OCI-LY7 (cell line): ENCODE measurements around the gene C5orf52. TPM values are rescaled to one million over a fixed set of nuclear protein-coding genes. Genes with fewer than 3 reads are reported as not detected.
"Not testable (repeated sequence)": the region's sequence is repeated elsewhere in the genome, so short reads cannot be mapped to it uniquely, and the experiment has no call there.

Source experiments
- BruUV-seq: library from RNA; stranded (reverse); fragments of 400-500 nt; replicated peaks from 2 replicates; lab custom pipeline; 2021; lab: Mats Ljungman, UMichigan
- CTCF ChIA-PET: fragments of 300-600 bp; sonication (Branson Sonifier 250); formaldehyde crosslinking; loops from one replicate; lab custom pipeline; 2022; ENCODE audit warnings: antibody characterized with exemption; ENCODE audit not compliant: unreplicated experiment; lab: Charles Lee
- POLR2A ChIA-PET: fragments of 300-600 bp; sonication (Branson Sonifier 250); formaldehyde crosslinking; loops from one replicate; lab custom pipeline; 2022; ENCODE audit warnings: antibody characterized with exemption; lab: Charles Lee
- DNase-seq: peaks from one replicate; pipeline ENCODE4 v3.0.0-alpha.2; 2015; ENCODE audit warnings: low spot score
- H2AFZ ChIP-seq: fragments of 200-600 bp; sonication (generic), shearing (Covaris generic); 2 replicates; pipeline ENCODE4 v1.6.1; 2014; ENCODE audit warnings: mild to moderate bottlenecking, antibody characterized with exemption, low read length, moderate library complexity
- H3K27ac ChIP-seq: fragments of 200-600 bp; sonication (generic); 2 replicates; pipeline ENCODE4 v1.5.1; 2014; ENCODE audit warnings: mixed run types, low read depth, mild to moderate bottlenecking, moderate library complexity, low read length, inconsistent platforms; ENCODE audit not compliant: poor library complexity, severe bottlenecking
- H3K36me3 ChIP-seq: fragments of 200-600 bp; sonication (generic); 2 replicates; pipeline ENCODE4 v1.6.1; 2014; ENCODE audit warnings: mild to moderate bottlenecking, antibody characterized with exemption, low read length, moderate library complexity, mixed read lengths; ENCODE audit not compliant: insufficient read depth
- H3K4me1 ChIP-seq: fragments of 200-600 bp; sonication (generic); 2 replicates; pipeline ENCODE4 v1.5.1; 2014; ENCODE audit warnings: mild to moderate bottlenecking, low read length; ENCODE audit not compliant: insufficient read depth, poor library complexity, severe bottlenecking
- H3K4me2 ChIP-seq: fragments of 200-600 bp; sonication (generic); 2 replicates; pipeline ENCODE4 v1.6.1; 2014; ENCODE audit warnings: mild to moderate bottlenecking, low read length
- H3K4me3 ChIP-seq: fragments of 200-600 bp; sonication (generic); 2 replicates; pipeline ENCODE4 v1.5.1; 2014; ENCODE audit warnings: mild to moderate bottlenecking, low read depth, low read length; ENCODE audit not compliant: poor library complexity, severe bottlenecking
- H3K79me2 ChIP-seq: fragments of 200-600 bp; sonication (generic); 2 replicates; pipeline ENCODE4 v1.6.1; 2016; ENCODE audit warnings: low read depth, mild to moderate bottlenecking, low read length, moderate library complexity, mixed read lengths; ENCODE audit not compliant: insufficient read depth
- H3K9me2 ChIP-seq: fragments of 200-600 bp; sonication (generic); 2 replicates; pipeline ENCODE4 v1.6.1; 2016; ENCODE audit warnings: mild to moderate bottlenecking, low read length, mixed read lengths; ENCODE audit not compliant: insufficient read depth
- H3K9me3 ChIP-seq: fragments of 200-600 bp; sonication (generic); 2 replicates; pipeline ENCODE4 v1.6.1; 2014; ENCODE audit warnings: mild to moderate bottlenecking, mixed run types, low read length, mixed read lengths
- H4K20me1 ChIP-seq: fragments of 200-600 bp; sonication (generic); 2 replicates; pipeline ENCODE4 v1.6.1; 2014; ENCODE audit warnings: mild to moderate bottlenecking, antibody characterized with exemption, low read length, moderate library complexity, mixed read lengths; ENCODE audit not compliant: insufficient read depth
- EZH2phosphoT487 ChIP-seq: fragments of 200-600 bp; sonication (generic); IDR thresholded peaks from 2 replicates; pipeline ENCODE4 v1.6.1; 2018; ENCODE audit warnings: low read depth, borderline replicate concordance, mild to moderate bottlenecking, mixed run types, antibody characterized with exemption, low read length, moderate library complexity, mixed read lengths
- intact Hi-C: fragments of 100-400 bp; cut with micrococcal nuclease; formaldehyde crosslinking; loops from one replicate; pipeline ENCODE4 v1.10.0; 2022; ENCODE audit not compliant: unreplicated experiment
- total RNA-seq, 2 experiments: library from RNA; depleted of rRNA in 1 of 2; stranded (reverse); fragments of >200 nt in 1 of 2; shearing (Covaris generic) in 1 of 2; gene quantifications; 2 replicates each; pipeline ENCODE4 v1.2.3, GENCODE V29; 2014 to 2022
- TF ChIP-seq, protein P1 (sequence below): fragments of 200-600 bp; sonication (generic); conservative IDR thresholded peaks from 2 replicates; pipeline ENCODE4 v1.5.1; 2014; ENCODE audit warnings: mild to moderate bottlenecking, antibody characterized with exemption, low read length, moderate library complexity, mixed read lengths

The C5orf52 gene
- total RNA-seq, 2 experiments from 2014 or later: not detected

DNA sequence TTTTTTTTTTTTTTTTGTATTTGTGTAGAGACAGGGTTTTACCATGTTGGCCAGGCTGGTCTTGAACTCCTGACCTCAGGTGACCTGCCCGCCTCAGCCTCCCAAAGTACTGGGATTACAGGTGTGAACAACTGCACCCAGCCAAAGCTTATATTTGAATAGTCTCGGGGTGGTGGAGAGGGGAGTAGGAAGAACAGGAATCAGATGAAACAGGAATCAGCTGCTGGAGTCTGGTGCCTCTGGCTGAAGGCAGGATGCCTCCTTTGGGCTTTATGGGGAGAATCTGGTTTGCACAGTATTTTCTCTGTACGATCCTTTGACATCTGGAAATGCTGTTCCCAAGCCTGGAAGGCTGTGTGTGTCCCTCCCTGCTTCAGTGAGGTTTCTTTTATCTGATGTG is 10.9 kb downstream of the C5orf52 start:
- ChIA-PET CTCF (no interaction called here), POLR2A (interaction anchor here (0.6 to 0.9 kb wide), 4 partner anchors 11 to 723 kb away, joined by 3 to 9 read pairs (median 3); no protein-coding TSS in a partner anchor)
- TF ChIP-seq, protein P1, sequence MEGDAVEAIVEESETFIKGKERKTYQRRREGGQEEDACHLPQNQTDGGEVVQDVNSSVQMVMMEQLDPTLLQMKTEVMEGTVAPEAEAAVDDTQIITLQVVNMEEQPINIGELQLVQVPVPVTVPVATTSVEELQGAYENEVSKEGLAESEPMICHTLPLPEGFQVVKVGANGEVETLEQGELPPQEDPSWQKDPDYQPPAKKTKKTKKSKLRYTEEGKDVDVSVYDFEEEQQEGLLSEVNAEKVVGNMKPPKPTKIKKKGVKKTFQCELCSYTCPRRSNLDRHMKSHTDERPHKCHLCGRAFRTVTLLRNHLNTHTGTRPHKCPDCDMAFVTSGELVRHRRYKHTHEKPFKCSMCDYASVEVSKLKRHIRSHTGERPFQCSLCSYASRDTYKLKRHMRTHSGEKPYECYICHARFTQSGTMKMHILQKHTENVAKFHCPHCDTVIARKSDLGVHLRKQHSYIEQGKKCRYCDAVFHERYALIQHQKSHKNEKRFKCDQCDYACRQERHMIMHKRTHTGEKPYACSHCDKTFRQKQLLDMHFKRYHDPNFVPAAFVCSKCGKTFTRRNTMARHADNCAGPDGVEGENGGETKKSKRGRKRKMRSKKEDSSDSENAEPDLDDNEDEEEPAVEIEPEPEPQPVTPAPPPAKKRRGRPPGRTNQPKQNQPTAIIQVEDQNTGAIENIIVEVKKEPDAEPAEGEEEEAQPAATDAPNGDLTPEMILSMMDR: no peak
- no peak for TF ChIP-seq EZH2phosphoT487
- H3K4me3 ChIP-seq: no peak overlapping the region
- H4K20me1 ChIP-seq: no peaks in the 10 kb centered on the region
- H2AFZ ChIP-seq: no peak overlapping the region
- H3K9me3 ChIP-seq: no peaks in the 10 kb centered on the region
- H3K4me2 ChIP-seq: no peak overlapping the region
- H3K4me1 ChIP-seq: no peaks in the 10 kb centered on the region
- no TSS peak for BruUV-seq
- H3K27ac ChIP-seq: no peak overlapping the region
- no peak for DNase-seq
- H3K9me2 ChIP-seq: no peaks in the 10 kb centered on the region
- H3K36me3 ChIP-seq: no peaks in the 10 kb centered on the region
- H3K79me2 ChIP-seq: no peaks in the 10 kb centered on the region
- intact Hi-C loops: no loop called here

- H3K4me2 ChIP-seq, DNase-seq, H3K27ac ChIP-seq, H3K36me3 ChIP-seq, H3K79me2 ChIP-seq, POLR2A ChIA-PET, intact Hi-C loops, H4K20me1 ChIP-seq, CTCF ChIA-PET, BruUV-seq, H3K4me1 ChIP-seq, H3K9me3 ChIP-seq, H2AFZ ChIP-seq, H3K4me3 ChIP-seq, H3K9me2 ChIP-seq: not testable (repeated sequence)
These were observed 15.2 kb downstream of the C5orf52 start for GRCh38 chr5:157686276-157687197.

DNA sequence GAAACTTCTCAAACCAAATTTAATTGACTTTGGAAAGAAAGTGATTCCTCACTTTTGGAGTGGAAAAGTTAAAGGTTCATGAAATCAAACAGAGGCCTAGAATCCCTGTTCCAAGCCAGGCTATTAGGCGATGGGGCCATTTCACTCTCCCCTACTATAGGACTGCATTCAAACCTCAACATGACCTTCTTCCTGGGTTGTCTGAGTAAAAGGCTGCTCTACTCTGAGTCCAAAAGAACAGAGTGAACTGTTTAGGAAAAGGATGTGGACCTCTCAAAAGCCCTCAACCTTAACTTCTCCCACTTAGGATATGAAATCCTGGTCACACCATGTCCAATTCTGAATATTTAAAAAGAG is 15.8 kb downstream of the C5orf52 start:
- H3K4me1 ChIP-seq: no peaks in the 10 kb centered on the region
- no peak for DNase-seq
- no peak overlapping the region for H3K4me2 ChIP-seq
- POLR2A ChIA-PET: interaction anchor here (0.6 kb wide), 1 partner anchor 247 kb away, joined by 4 read pairs; no protein-coding TSS in a partner anchor
- H3K79me2 ChIP-seq: no peaks in the 10 kb centered on the region
- H3K27ac ChIP-seq: no peak overlapping the region
- no peaks in the 10 kb centered on the region for H3K36me3 ChIP-seq
- TF ChIP-seq, protein P1: no peak
- no peak for TF ChIP-seq EZH2phosphoT487
- CTCF ChIA-PET: no interaction called here
- BruUV-seq: no TSS peak
- no peaks in the 10 kb centered on the region for H3K9me3 ChIP-seq
- H3K4me3 ChIP-seq: no peak overlapping the region
- H2AFZ ChIP-seq: no peak overlapping the region
- no peaks in the 10 kb centered on the region for H3K9me2 ChIP-seq
- intact Hi-C loops: no loop called here
- H4K20me1 ChIP-seq: no peaks in the 10 kb centered on the region
